HG03432 (cell line): ENCODE data around the gene ERP27.

Experiments used
- ATAC-seq: cut with Tn5 transposase; IDR thresholded peaks from one replicate; pipeline ENCODE4 v1.9.1; 2021; ENCODE audit warnings: mild to moderate bottlenecking, moderate library complexity; ENCODE audit not compliant: unreplicated experiment

Gene ERP27

DNA sequence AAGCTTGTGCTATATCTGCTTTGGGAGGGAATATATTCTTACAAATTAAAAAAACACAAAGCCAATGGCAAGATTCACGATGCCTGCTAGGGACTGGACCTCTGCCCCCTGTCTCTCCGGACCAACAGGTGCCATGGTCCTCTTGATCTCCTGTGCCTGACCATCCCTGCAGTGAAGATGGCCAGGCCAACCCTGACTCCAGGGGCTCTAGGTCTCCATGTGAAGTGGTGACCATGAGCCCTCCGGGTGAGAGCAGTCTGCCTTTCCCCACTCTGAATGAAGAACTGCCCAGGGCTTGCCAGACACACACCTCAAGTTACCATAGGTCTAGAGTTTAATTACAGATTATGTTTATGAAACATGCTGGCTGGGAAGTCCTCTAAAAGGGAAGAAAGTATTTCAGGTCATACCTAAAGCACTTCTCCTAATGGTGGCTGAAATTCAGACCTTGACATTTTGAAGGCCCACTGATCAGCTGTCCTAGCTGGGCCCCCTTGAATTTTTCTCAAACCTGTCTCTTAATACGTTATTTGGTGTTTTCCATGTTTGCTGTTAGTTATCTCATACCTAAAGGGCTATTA, 21.7 kb upstream of the ERP27 start:
- no peak for ATAC-seq

DNA sequence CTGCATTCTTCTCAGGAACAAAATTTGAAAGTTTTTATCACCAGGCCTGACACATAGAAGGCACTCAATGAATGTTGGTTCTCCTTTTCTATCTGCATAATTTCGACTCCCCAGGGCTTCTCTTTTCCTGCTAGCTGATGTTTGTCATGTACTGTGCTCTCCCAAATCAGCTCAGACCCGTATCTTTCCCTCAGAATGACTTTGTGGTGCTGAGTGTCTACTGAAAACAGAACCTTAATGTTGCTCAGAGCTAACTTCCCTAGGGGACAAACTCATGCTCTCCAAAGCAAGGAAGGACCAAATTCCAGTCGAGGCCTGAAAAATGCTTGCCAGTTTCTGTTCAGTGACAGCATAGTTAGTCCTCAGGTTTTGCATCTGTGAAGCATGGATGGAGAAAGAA, 21.1 kb upstream of the ERP27 start:
- no peak for ATAC-seq

DNA sequence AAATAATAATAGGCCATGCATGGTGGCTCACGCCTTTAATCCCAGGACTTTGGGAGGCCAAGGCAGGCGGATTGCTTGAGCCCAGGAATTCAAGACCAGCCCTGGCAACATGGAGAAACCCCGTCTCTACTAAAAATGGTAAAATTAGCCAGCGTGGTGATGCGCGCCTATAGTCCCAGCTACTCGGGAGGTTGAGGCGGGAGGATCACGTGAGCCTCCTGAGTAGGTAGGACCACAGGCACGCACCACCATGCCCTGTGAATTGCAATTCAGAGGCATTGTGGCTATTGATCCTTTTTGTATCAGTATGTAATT, 20.7 kb upstream of the ERP27 start:
- no peak for ATAC-seq

DNA sequence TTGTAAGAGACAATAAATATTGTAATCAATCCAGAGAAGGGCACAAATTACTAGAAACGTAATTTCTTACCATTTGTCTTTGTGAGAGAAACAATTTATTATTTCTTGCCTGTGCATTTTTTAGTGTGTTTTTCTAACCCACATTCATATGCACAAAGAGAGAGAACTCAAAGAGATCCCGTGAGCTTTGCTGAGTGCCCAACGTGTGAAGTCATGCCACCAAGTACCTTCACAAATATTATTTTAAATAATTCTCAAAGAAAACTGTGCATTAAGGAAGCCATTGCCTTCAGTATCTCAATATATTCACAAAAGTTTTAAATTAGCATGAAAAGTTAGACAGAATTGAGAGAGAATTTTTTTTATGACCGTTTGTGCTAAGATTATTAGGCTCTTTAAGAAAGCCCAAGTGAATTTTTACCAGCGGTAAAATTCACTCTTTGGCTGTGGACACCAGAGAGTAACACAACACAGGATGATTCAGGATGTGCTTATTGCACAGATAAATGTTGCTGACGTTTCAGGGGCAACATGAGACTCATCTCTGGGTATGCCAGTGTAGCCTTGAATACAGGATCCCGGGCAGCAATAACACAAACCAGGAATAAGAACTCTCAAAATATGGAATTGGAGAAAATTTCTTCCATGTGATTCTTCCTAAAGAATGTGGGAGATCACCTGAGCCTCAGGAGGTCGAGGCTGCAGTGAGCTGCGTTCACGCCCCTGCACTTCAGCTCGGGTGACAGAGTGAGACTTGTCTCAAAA, 20.2 kb upstream of the ERP27 start:
- no peak for ATAC-seq

DNA sequence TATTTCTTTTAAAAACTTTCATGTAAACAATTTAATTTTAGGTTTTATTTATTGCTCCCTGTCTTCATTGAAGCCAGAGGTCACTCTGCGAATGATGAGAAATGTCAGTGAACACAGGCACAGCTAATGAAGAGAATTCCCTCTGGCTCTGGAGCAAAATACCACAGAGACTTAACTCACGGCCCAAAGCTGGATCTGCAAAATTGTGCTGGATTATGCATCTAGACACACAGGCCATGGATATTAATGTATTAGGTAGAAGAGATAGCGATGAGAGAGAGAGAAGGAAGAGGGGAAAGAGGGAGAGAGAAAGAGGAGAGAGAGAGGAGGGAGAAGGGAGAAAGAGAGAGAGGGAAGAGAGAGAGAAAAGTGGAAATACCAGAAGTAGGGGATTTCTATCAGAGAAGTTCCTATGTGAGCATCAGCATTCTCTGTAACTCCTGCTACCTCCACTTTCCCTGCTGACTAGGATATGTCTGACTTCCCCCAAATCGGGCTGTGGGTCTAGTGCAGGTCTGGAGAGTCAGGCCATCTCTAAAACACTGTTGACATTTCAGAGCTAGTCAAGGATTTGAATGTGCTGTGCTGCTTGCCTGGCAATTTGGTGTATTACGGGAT, 19.3 kb upstream of the ERP27 start:
- ATAC-seq, result no peak

DNA sequence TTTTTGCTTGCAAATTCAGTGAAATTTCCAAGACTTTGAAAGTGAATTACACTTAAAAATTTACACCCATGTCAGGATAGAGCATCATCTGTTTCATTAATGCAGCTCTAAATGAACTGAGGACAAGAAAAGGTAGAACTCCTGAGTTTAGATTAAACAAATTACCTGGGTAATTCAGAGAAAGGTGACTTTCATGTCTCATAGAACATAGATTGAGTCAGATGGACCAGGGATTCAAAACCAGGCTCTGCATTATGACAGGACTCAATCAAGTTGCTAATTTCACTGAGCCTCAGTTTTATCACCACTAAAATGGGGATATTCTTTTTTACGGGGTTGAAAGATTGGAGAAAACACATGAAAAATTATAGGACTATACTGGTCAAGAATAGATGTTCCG, 18.6 kb upstream of the ERP27 start:
- no peak for ATAC-seq

DNA sequence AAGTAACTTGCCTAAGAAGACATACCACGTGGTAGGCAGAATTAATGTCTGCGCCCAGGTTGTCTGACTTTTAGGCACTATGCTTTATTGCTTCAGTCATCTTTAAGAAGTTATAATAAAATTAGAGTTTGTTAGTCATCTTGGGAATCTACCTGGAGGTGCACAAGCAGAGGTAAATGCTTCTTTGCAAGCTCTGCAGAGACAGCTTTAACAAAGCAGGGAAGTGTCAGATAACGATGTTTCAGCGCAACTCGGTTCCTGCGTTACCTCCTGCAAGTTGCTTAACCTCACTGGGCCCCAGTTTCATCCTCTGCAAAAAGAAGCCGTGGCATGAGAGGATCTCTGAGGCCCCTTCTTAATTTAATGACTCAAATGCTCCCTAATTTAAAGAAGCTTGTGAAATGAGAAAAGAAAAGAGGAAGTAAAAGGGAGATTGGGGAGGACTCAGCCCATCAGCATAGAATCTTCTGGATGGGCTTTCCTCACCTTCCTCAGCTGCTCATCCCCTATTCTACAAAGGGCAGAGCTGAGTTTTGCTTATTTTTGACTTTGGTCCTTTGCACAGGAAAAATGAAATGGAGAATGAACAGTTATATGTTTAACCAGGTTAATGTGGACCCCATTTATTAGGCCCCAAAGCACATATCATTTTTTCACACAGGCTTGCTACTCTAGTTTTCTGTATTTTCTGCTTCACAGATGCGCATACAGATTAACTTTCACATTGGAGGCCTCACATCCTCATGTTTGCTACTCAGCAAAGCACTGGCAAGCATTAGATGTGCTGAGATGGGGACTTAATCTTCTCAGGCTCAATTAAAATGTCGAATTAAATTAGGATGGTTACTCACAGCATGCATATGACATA, 17.9 kb upstream of the ERP27 start:
- ATAC-seq, result peak; percentile 51

DNA sequence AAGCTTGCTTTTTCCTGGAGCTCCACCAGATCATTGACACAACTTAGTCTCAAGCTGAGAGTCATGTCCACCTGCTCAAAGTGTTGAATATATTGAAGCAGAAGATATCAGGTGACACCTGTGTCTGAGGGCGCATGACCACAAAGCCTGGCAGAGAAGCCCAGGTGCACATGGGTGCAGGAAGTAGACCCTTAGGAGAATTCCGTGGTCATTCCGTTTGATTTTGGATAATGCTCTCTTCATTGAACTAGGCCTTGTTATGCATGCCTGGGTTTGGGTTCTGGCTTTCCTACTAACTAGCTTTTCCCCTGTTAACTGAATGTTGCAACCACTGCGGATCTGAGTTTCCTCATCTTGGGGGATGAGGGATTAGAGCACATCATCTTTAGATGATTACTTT, 15.9 kb upstream of the ERP27 start:
- ATAC-seq, result no peak

DNA sequence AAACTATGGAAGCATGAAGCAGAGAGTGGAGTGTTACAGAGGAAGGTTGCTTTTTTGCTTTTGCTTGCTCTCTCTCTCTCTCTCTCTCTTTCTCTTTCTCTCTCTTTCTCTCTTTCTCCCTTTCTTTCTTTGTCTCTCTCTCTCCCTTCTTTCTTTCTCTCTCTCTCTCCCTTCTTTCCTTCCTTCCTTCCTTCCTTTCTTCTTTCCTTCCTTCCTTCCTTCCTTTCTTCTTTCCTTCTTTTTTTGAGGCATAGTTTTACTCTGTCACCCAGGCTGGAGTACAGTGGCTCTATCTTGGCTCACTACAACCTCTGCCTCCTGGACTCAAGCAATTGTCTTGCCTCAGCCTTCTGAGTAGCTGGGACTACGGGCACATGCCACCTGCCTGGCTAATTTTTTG, 15.4 kb upstream of the ERP27 start:
- ATAC-seq, result no peak

DNA sequence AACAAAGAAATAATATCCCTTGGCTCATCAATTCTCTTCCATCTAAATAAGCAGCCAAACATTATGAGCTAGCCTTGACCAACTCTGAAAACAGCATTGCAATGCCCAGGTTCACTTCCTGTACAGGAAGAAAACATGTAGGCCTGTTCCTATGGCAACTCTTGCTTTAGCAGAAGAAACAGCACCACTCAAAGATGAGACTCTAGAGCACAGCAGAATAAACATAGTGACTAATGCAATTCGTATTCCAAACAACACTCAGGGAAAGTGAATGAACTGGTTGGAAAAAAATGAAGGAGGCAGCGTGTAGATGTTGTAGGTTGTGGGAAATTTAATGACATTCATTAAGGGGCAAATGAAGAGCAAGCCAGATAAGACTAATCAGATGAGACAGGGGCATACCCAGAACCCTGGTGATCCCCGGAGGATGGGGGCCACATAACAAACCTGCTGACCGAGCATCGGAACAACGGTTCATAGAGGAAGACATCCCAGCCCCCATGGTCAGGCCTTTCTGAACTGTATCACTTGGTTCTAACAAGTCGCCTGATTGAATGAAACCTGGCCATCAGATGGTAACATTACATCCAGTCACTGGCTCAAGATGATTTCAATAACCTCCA, 14.1 kb upstream of the ERP27 start:
- peak; percentile 60 for ATAC-seq

DNA sequence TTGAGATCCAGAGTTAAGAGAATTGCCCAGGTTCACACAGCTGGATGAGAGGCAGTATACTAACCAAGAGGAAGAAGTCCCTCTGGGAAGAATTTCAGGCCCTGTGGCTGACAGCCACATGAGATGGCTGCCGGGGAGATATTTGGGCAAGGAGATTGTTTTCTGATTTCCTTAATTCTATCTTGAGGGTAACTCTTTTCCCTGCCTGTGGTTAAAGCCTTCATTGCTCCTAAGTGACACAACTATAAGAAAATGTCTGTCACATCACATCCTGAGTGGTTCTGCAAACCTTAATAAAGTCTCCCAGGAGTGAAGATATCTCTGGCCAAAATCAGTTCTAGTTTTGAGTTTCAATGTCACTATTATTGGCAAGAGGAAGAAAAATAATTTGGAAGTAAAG, 13.5 kb upstream of the ERP27 start:
- ATAC-seq, result no peak

DNA sequence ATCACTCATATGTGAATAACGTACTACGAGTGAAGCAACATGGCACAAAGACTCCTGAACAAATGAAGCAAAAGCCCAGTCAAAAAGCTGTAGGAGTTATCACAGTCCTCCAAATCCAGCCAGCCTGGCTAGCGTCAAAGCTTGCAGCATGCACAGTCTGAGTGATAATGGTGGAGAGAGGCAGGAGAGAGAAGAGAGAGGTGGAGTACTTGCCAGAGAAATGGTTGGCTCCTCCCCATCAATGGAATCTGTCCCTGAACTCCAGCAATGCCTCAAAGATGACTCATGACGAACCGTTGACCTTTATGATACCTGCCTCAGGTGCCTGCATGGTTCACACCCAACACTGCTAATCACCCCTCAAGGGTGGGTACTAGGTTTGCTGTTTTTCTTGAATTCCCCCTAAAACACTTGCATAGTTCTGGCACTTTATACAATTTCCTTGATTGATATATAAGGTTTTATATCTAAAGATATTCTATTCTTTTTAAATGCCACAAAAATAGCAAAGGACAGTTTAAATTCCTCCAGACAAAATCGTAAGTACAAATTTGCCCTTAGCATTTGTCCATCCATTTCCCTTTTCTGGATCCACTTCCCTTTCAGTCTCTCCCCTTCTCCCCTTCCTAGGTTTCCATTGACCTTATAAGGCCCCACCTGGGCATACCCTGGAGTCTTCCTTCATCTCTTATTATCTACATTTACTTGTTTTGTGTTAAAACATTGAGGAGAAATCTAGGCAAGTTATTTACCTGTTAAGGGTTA, 12.8 kb upstream of the ERP27 start:
- no peak for ATAC-seq

DNA sequence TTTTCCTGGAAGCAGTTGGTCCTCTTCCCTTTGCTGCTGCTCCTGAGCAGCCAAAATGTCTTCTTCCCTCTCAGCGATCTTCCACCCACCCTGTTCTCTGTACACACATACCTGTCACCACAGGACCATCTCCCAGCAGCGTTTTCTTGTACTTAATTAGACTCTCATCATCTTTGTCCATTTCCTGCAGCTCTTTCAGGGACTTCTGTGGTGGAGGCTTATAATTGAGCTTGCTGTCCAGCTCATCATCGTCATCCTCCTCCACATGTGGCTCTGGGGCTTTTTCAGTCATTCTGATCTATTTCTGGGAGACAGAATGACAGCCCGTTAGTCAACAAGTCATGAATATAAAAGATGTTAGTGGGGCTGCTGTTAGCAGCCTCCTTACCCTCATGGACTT, 12.1 kb upstream of the ERP27 start:
- ATAC-seq, result no peak

DNA sequence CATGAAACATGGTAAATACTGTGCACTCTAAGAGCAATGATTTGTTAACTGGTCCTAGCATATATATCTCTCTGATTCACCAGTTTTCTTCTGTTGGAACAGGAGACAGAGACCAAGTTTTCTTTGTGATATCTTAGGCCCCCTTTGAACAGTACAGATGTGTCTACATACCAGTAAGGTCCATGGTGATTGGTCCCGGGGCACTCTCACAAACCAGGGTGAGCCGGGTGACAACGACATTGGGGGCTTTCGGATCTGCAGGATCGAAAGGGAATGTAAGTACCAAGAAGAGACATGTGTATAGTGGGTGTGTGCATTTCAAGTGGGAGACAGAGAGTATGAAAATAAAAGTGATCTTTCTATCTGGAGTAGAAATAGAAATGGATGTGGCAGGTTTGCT, 11.3 kb upstream of the ERP27 start:
- no peak for ATAC-seq

DNA sequence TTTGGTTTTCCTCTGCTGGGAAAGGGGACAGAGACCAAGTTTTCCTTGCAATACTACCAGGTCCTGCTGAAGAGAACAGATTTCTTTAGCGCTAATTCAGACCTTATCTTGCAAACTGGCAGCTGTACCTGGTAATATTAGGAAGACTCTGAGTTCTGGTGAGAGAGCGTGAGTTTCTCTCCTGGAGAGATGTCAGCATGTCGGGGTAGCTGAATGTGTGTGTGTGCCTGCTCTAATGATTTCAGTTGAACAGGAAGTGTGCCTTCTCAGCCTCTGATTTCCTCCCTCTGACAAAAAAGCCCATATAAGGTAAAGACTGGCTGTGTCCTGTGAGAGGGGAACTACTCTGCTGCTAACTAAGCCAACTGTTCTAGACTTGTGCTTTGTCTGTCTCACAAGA, 10.3 kb upstream of the ERP27 start:
- peak; percentile 90 for ATAC-seq

DNA sequence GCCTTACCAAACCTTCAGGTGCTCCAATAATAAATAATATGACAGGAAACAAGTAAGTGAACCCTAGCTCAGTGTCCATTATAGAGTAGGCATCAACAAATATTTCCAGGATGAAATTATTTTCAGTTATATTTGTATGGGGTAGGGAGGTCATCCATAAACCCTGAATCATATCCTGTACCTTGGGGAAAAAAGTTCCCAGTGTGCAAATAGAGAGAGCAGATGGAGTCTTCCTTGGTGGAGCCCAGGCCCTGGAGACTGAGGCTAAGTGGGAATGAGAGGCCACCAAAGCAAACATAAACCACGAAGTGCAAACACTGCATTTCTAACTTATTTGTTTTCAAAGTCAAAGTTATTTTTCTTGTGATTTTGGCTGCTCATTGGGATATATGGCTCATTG, 8.5 kb upstream of the ERP27 start:
- no peak for ATAC-seq

DNA sequence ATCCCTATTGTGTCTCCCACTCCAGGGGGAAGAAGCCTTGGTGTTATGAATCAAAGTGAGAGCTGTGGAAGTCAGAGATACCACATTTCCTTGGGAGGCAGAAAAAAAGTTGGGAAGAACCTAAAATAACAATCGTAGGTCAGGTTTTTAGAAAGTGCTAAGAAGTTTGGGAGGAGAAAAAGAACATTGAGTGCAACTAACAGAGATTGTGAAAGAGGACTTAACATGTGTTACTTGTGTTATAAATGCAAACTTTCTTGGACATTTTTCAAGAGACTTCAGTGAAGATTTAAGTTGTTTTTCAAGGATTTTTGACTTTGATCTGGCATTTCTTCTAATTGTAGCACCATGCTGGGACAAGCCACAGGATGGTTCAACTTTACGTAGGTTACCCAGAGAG, 7.8 kb upstream of the ERP27 start:
- no peak for ATAC-seq

DNA sequence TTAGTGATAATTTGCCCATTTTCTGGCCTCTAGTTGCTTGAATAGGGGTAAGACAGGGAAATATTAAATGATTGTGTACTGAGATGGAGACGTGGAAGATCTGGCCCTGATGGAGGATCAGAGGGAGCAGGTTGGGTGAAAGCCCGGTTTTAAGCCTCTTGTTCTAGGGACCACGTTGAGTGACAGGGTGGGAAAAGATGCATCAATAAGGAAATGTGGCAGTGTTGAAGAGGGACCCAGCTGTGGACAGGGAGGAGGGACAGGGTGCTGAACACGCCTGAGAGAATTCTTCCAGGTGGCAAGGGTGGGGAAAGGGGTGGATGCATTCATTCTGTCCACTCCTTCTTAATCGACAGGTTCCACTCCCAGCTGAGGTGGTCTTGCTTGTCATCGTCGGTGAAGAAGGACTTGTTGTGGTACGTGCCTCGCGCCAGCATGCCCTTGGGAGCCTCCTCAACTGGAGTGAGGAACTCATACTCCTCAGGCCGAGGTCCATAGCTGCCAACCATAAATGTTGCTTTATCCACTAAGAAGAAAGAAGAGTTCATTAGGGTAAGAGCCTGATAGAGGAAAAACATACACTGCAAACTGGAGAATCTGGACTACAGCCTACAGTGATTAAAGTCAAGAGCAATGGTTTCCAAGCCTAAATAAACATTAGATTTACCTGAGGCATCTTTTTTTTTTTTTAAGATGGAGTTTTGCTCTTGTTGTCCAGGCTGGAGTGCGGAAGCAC, 4.0 kb upstream of the ERP27 start:
- ATAC-seq, result no peak

DNA sequence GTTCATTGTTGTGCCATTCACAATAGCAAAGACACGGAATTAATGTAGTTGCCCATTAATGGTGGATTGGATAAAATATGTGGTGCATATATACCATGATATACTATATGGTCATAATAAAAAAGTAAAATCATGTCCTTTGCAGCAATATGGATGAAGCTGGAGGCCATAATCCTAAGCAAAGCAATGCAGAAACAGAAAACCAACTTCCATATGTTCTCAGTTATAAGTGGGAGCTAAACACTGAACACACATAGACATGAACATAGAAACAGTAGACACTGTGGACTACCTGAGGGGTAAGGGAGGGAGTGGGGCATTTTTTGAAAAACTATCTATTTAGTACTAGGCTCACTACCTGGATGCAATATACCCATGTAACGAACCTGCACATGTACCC, 3.0 kb upstream of the ERP27 start:
- ATAC-seq, result no peak

DNA sequence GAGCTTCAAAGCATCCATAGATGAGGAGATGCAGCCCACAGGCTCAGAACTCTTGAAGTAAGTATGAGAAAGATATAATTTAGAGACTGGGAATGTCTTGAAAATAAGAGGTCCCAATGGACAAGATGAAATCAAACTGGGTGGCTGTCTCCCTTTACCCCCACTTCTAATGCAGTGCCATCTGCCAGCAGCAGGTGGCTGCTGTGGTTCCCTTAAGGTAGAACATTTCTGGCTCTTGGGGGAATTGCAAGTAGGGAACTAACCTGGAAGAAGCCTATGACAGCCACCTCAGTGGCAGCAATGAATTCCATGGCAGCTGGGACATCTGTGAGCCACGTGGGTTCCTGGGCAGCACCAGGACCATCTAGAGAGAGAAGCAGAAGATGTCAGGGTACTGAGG, 648 bp downstream of the ERP27 start:
- peak; percentile 42 for ATAC-seq
